Mesenteric fat pad (tissue), 1 donor: ENCODE data around the gene COA7. TPM values are rescaled to one million over a fixed set of nuclear protein-coding genes. Genes with fewer than 3 reads are reported as not detected.
"Not testable (repeated sequence)": the region's sequence is repeated elsewhere in the genome, so short reads cannot be mapped to it uniquely, and the experiment has no call there.

Source experiments
- DNase-seq: peaks from one replicate; pipeline ENCODE4 v3.0.0-alpha.2; 2020; ENCODE audit warnings: low spot score
- total RNA-seq: library from RNA; stranded (reverse); fragmentation: NEBNext Ultra II Directional; extraction: Animal tissue kit (Norgen Biotek cat#: 25700); gene quantifications from one replicate; pipeline ENCODE4 v1.2.1, GENCODE V29; 2021
- donor health status: DM: yes; HTN: yes; CAD: no.

Gene COA7
- total RNA-seq, 1 donor from 2014 or later, result 24.5 TPM

- DNase-seq, result no peak
These were observed 9.1 kb upstream of the COA7 start for GRCh38 chr1:52706941-52707926.

- no peak for DNase-seq
These were observed 8.1 kb upstream of the COA7 start for GRCh38 chr1:52706136-52706670.

- peak; percentile 94 for DNase-seq
These were observed 5.0 kb upstream of the COA7 start for GRCh38 chr1:52702886-52703787.

GRCh38 chr1:52695627-52696026 lies 2.5 kb downstream of the COA7 start:
- DNase-seq, result no peak

- DNase-seq, result no peak
These were observed 4.3 kb downstream of the COA7 start for GRCh38 chr1:52693843-52694242.

- DNase-seq, result not testable (repeated sequence)
These were observed 4.8 kb downstream of the COA7 start for GRCh38 chr1:52693351-52693750.

- no peak for DNase-seq
These were observed 5.5 kb downstream of the COA7 start for GRCh38 chr1:52692697-52693096.

GRCh38 chr1:52691821-52692220 lies 6.3 kb downstream of the COA7 start:
- DNase-seq, result no peak

GRCh38 chr1:52686830-52687229 lies 11.3 kb downstream of the COA7 start:
- no peak for DNase-seq

GRCh38 chr1:52686261-52686751 lies 11.8 kb downstream of the COA7 start:
- not testable (repeated sequence) for DNase-seq

GRCh38 chr1:52684545-52684944 lies 13.6 kb downstream of the COA7 start:
- no peak for DNase-seq

GRCh38 chr1:52683367-52683940 lies 14.7 kb downstream of the COA7 start:
- peak; percentile 18 for DNase-seq

GRCh38 chr1:52681136-52681535 lies 17.0 kb downstream of the COA7 start:
- DNase-seq, result no peak

GRCh38 chr1:52680353-52680752 lies 17.8 kb downstream of the COA7 start:
- no peak for DNase-seq

GRCh38 chr1:52679498-52679897 lies 18.6 kb downstream of the COA7 start:
- DNase-seq, result no peak

GRCh38 chr1:52679048-52679447 lies 19.1 kb downstream of the COA7 start:
- peak; percentile 35 for DNase-seq

GRCh38 chr1:52677076-52677806 lies 20.9 kb downstream of the COA7 start:
- no peak for DNase-seq

- no peak for DNase-seq
These were observed 21.8 kb downstream of the COA7 start for GRCh38 chr1:52676249-52676903.

- DNase-seq, result no peak
These were observed 23.4 kb downstream of the COA7 start for GRCh38 chr1:52674497-52675384.
